ENCODE results near the gene GNB1L. TPM values are rescaled to one million over a fixed set of nuclear protein-coding genes. Genes with fewer than 3 reads are reported as not detected.

GNB1L gene
- total RNA-seq, 1 experiment from 2014 or later = 15.8 TPM

DNA sequence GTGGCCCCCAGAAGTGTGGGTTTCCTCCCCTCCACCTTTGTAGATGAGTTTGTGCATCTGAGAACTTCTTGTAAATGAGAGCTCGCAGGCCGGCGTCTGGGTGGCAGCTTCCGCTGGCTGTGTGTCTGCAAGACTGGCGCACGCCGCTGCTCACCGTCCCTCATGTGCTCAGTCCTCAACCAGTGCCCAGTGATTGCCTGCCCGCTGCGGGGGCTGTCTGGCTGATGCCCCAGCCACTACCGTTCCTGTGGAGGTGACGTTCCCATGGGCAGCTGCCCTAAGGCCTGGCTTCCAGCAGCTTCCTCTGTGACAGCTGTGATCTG lies 85.3 kb downstream of the GNB1L start:
- Mint-ChIP-seq H3K27ac (ENCODE audit: unreplicated experiment) (no peak overlapping the region), H3K9me3 (ENCODE audit: unreplicated experiment) (no peaks in the 10 kb centered on the region), H3K36me3 (ENCODE audit: insufficient read depth, unreplicated experiment) (no peaks in the 10 kb centered on the region), H3K4me1 (ENCODE audit: low read depth, unreplicated experiment) (no peaks in the 10 kb centered on the region), H3K27me3 (ENCODE audit: insufficient read depth, unreplicated experiment) (peaks cover 3% of the 10 kb centered on the region), H3K4me3 (ENCODE audit: unreplicated experiment) (no peak overlapping the region)
- Histone ChIP-seq H3K36me3 (ENCODE audit: control insufficient read depth, insufficient read depth, low read length) (no peaks in the 10 kb centered on the region), H3K4me1 (peaks cover 12% of the 10 kb centered on the region), H3K9me3 (no peaks in the 10 kb centered on the region), H3K4me3 (ENCODE audit: low read depth, low read length) (no peak overlapping the region), H3K27me3 (replicated peaks; ENCODE audit: control insufficient read depth, insufficient read depth, low read length) (no peaks in the 10 kb centered on the region)
- TF ChIP-seq, protein P1, sequence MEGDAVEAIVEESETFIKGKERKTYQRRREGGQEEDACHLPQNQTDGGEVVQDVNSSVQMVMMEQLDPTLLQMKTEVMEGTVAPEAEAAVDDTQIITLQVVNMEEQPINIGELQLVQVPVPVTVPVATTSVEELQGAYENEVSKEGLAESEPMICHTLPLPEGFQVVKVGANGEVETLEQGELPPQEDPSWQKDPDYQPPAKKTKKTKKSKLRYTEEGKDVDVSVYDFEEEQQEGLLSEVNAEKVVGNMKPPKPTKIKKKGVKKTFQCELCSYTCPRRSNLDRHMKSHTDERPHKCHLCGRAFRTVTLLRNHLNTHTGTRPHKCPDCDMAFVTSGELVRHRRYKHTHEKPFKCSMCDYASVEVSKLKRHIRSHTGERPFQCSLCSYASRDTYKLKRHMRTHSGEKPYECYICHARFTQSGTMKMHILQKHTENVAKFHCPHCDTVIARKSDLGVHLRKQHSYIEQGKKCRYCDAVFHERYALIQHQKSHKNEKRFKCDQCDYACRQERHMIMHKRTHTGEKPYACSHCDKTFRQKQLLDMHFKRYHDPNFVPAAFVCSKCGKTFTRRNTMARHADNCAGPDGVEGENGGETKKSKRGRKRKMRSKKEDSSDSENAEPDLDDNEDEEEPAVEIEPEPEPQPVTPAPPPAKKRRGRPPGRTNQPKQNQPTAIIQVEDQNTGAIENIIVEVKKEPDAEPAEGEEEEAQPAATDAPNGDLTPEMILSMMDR (IDR thresholded peaks at IDR 0.05; ENCODE audit: insufficient read depth in 1 of 2, low read depth in 1 of 2, low read length in 1 of 2, severe bottlenecking in 1 of 2, unreplicated experiment in 1 of 2) = no peak
- no TSS peak for BruUV-seq (replicated peaks)
- intact Hi-C loops (cut with micrococcal nuclease; ENCODE audit: unreplicated experiment) = no loop called here
- POLR2A ChIA-PET = no interaction called here
- CTCF ChIA-PET = interaction anchor here (0.8 to 1.0 kb wide), 2 partner anchors 13 to 39 kb away, joined by 3 read pairs; no protein-coding TSS in a partner anchor
- DNase-seq = no peak

DNA sequence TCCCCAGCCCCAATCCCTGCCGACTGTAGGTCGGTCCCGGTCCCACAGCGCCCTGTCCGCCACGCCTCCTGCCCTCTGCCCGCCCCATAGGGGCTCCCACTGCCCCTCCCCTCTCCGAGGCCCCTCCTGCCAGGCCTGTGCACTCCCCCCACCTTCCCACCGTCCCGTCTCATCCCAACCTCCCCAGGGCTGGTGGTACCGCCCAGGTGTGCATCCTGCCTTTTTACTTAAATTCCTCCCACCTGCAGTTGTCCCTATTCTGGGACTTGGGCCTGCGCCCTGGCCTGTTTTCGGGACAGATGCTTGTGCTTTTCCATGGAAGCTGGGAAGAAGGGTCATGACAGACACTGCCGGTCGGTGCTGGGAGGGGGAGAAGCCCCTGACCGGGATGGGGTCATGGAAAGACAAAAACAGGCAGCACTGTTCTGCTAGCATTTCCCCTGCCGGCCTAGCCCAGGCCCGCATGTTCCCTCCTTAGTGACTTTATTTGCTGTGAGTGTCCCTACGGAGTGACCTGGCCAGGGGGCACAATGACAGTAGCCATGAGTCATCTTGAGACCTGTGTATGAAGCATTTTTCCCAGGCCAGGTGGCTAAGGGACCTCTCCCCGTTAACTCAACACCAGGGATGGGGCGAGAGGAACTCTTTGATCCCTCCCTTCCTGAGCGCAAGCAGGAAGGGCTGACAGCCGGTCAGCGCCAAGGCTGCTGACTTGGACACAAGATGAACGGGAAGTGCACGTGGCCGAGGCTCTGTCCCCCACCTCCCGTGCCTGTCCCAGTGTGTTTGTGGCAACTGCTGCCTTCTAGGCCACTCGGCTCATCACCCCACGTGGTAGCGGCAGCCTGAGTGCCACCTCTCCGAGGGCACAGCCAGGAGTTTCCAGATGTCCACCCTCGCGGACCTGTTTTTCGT lies 87.0 kb downstream of the GNB1L start:
- POLR2A ChIA-PET = no interaction called here
- DNase-seq = peak in 1 of 2 experiments; percentile 31
- BruUV-seq (replicated peaks) = no TSS peak
- H3K4me1 Mint-ChIP-seq (ENCODE audit: low read depth, unreplicated experiment) = no peaks in the 10 kb centered on the region
- Histone ChIP-seq H3K36me3 (ENCODE audit: control insufficient read depth, insufficient read depth, low read length) (no peaks in the 10 kb centered on the region), H3K9me3 (no peaks in the 10 kb centered on the region), H3K27me3 (replicated peaks; ENCODE audit: control insufficient read depth, insufficient read depth, low read length) (no peaks in the 10 kb centered on the region), H3K4me1 (peaks cover 12% of the 10 kb centered on the region), H3K4me3 (ENCODE audit: low read depth, low read length) (no peak overlapping the region; the same call in 1 of the 2 replicates)
- intact Hi-C loops (cut with micrococcal nuclease; ENCODE audit: unreplicated experiment) = loop anchor here (1.0 kb wide), 1 partner anchor 36 kb away; no protein-coding TSS in a partner anchor
- H3K27me3 Mint-ChIP-seq (ENCODE audit: insufficient read depth, unreplicated experiment) = peaks cover 3% of the 10 kb centered on the region
- no peaks in the 10 kb centered on the region for H3K9me3 Mint-ChIP-seq (ENCODE audit: unreplicated experiment)
- H3K27ac Mint-ChIP-seq (ENCODE audit: unreplicated experiment) = no peak overlapping the region
- no peaks in the 10 kb centered on the region for H3K36me3 Mint-ChIP-seq (ENCODE audit: insufficient read depth, unreplicated experiment)
- H3K4me3 Mint-ChIP-seq (ENCODE audit: unreplicated experiment) = peak overlapping the region; percentile 61
- TF ChIP-seq, protein P1 (IDR thresholded peaks at IDR 0.05; ENCODE audit: insufficient read depth in 1 of 2, low read depth in 1 of 2, low read length in 1 of 2, severe bottlenecking in 1 of 2, unreplicated experiment in 1 of 2) = no peak
- CTCF ChIA-PET = no interaction called here

DNA sequence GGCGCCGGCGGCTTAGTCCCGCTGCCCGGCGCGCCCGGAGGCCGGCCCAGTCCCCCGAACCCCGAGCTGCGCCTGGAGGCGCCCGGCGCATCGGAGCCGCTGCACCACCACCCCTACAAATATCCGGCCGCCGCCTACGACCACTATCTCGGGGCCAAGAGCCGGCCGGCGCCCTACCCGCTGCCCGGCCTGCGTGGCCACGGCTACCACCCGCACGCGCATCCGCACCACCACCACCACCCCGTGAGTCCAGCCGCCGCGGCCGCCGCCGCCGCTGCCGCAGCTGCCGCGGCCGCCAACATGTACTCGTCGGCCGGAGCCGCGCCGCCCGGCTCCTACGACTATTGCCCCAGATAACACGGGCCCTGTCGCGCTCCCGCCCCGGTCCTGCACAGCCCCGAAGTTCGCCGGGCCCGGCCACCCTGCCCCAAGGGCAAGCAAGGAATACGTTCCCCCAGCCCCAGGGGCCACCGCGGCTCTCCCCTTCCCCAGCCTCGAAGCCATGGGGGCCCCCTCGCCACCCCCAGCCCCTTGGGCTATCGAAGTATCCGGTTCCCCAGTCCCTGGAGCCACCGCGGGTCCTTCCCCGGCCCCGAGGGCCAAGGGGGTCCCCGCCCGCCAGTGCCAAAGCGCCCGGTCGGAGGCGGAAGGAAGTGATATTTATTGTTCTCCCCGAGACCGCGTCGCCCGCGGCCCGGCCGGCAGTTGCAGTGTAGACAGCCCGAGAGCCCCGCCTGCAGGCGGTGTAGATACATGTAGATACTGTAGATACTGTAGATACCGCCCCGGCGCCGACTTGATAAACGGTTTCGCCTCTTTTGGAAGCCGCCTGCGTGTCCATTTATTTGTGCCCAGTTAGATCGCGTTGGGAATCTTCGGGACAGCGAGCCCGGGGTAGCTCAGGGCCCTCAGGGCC lies 87.9 kb downstream of the GNB1L start:
- peak overlapping the region; percentile 36 for H3K4me3 ChIP-seq (ENCODE audit: low read depth, low read length)
- peak; percentile 60 to 73 for DNase-seq
- no peaks in the 10 kb centered on the region for H3K27me3 ChIP-seq (replicated peaks; ENCODE audit: control insufficient read depth, insufficient read depth, low read length)
- POLR2A ChIA-PET = no interaction called here
- Mint-ChIP-seq H3K27me3 (ENCODE audit: insufficient read depth, unreplicated experiment) (peaks cover under 1% of the 10 kb centered on the region), H3K4me3 (ENCODE audit: unreplicated experiment) (peak overlapping the region; percentile 61), H3K9me3 (ENCODE audit: unreplicated experiment) (no peaks in the 10 kb centered on the region), H3K4me1 (ENCODE audit: low read depth, unreplicated experiment) (no peaks in the 10 kb centered on the region), H3K36me3 (ENCODE audit: insufficient read depth, unreplicated experiment) (no peaks in the 10 kb centered on the region), H3K27ac (ENCODE audit: unreplicated experiment) (no peak overlapping the region)
- intact Hi-C loops (cut with micrococcal nuclease; ENCODE audit: unreplicated experiment) = loop anchor here (1.0 kb wide), 1 partner anchor 35 kb away; no protein-coding TSS in a partner anchor
- CTCF ChIA-PET = interaction anchor here (0.9 to 1.8 kb wide), 3 partner anchors 25 to 81 kb away, joined by 3 to 5 read pairs (median 3); no protein-coding TSS in a partner anchor
- no TSS peak for BruUV-seq (replicated peaks)
- no peaks in the 10 kb centered on the region for H3K9me3 ChIP-seq
- TF ChIP-seq, protein P1 (IDR thresholded peaks at IDR 0.05; ENCODE audit: insufficient read depth in 1 of 2, low read depth in 1 of 2, low read length in 1 of 2, severe bottlenecking in 1 of 2, unreplicated experiment in 1 of 2) = peak; percentile 36 to 48
- no peaks in the 10 kb centered on the region for H3K36me3 ChIP-seq (ENCODE audit: control insufficient read depth, insufficient read depth, low read length)
- H3K4me1 ChIP-seq = peaks cover 12% of the 10 kb centered on the region
